Osteoblast (primary cell): ENCODE results near the gene ADGRA1. TPM values are rescaled to one million over a fixed set of nuclear protein-coding genes. Genes with fewer than 3 reads are reported as not detected.

Experiments used
- DNase-seq: peaks from one replicate; pipeline ENCODE4 v3.0.0; 2011; ENCODE audit warnings: low spot score, mixed read lengths; ENCODE audit not compliant: insufficient read length; ENCODE audit errors: missing footprints
- H2AFZ ChIP-seq: 2 replicates; pipeline ENCODE4 v1.6.0; 2011; ENCODE audit warnings: mild to moderate bottlenecking, low read length
- H3K27ac ChIP-seq: 2 replicates; pipeline ENCODE4 v1.5.1; 2011; ENCODE audit warnings: mild to moderate bottlenecking, low read depth, low read length, moderate library complexity
- H3K27me3 ChIP-seq: 2 replicates; pipeline ENCODE4 v1.6.0; 2012; ENCODE audit warnings: mild to moderate bottlenecking, control low read depth, inconsistent platforms, low read length, moderate library complexity; ENCODE audit not compliant: insufficient read depth
- H3K36me3 ChIP-seq: 2 replicates; pipeline ENCODE4 v1.5.1; 2011; ENCODE audit warnings: mild to moderate bottlenecking, low read length, control low read depth, moderate library complexity; ENCODE audit not compliant: insufficient read depth
- H3K4me1 ChIP-seq: 2 replicates; pipeline ENCODE4 v1.5.1; 2011; ENCODE audit warnings: mild to moderate bottlenecking, low read length, control low read depth, moderate library complexity; ENCODE audit not compliant: insufficient read depth
- H3K4me2 ChIP-seq: 2 replicates; pipeline ENCODE4 v1.6.0; 2011; ENCODE audit warnings: mild to moderate bottlenecking, low read length; ENCODE audit not compliant: insufficient read depth
- H3K4me3 ChIP-seq: fragments of 200-600 bp; sonication (generic); 3 replicates; pipeline ENCODE4 v1.5.1; 2012; ENCODE audit warnings: mild to moderate bottlenecking, low read length, inconsistent platforms; ENCODE audit not compliant: insufficient read depth
- H3K79me2 ChIP-seq: 2 replicates; pipeline ENCODE4 v1.6.0; 2012; ENCODE audit warnings: mild to moderate bottlenecking, low read length, control low read depth, inconsistent platforms; ENCODE audit not compliant: insufficient read depth
- H3K9me3 ChIP-seq: 2 replicates; pipeline ENCODE4 v1.5.1; 2011; ENCODE audit warnings: low read depth, low read length, control low read depth
- H4K20me1 ChIP-seq: 2 replicates; pipeline ENCODE4 v1.6.0; 2012; ENCODE audit warnings: mild to moderate bottlenecking, low read length, control low read depth; ENCODE audit not compliant: insufficient read depth
- CTCF ChIP-seq: IDR thresholded peaks from 2 replicates; pipeline ENCODE4 v1.5.1; 2011; ENCODE audit warnings: mild to moderate bottlenecking, low read depth, low read length, moderate library complexity; ENCODE audit errors: extremely low read depth
- total RNA-seq: library from RNA; depleted of rRNA; stranded (reverse); fragments of >200 nt; gene quantifications from 2 replicates; pipeline ENCODE4 v1.2.3, GENCODE V29; 2012

Gene ADGRA1
- total RNA-seq, 1 donor = not detected

- no peaks in the 10 kb centered on the region for H3K4me1 ChIP-seq
- H3K4me2 ChIP-seq = no peak overlapping the region
- H3K9me3 ChIP-seq = no peaks in the 10 kb centered on the region
- no peaks in the 10 kb centered on the region for H4K20me1 ChIP-seq
- no peak overlapping the region for H2AFZ ChIP-seq
- no peak overlapping the region for H3K4me3 ChIP-seq
- no peak overlapping the region for H3K27ac ChIP-seq
- H3K79me2 ChIP-seq = no peaks in the 10 kb centered on the region
- no peak for DNase-seq
- no peak for TF ChIP-seq CTCF
- H3K36me3 ChIP-seq = no peaks in the 10 kb centered on the region
- H3K27me3 ChIP-seq = no peaks in the 10 kb centered on the region
Measured at GRCh38 chr10:133056001-133056400, 31.7 kb upstream of the ADGRA1 start.

GRCh38 chr10:133056651-133057178 lies 31.0 kb upstream of the ADGRA1 start:
- TF ChIP-seq CTCF = no peak
- Histone ChIP-seq H3K79me2 (no peaks in the 10 kb centered on the region), H3K9me3 (no peaks in the 10 kb centered on the region), H3K36me3 (no peaks in the 10 kb centered on the region), H3K4me2 (no peak overlapping the region), H3K4me1 (no peaks in the 10 kb centered on the region), H3K4me3 (no peak overlapping the region), H3K27me3 (no peaks in the 10 kb centered on the region), H4K20me1 (no peaks in the 10 kb centered on the region), H3K27ac (no peak overlapping the region), H2AFZ (no peak overlapping the region)
- no peak for DNase-seq

GRCh38 chr10:133058331-133059092 lies 29.2 kb upstream of the ADGRA1 start:
- peak; percentile 88 for DNase-seq
- Histone ChIP-seq H3K4me3 (no peak overlapping the region), H3K4me2 (no peak overlapping the region), H2AFZ (no peak overlapping the region), H3K79me2 (no peaks in the 10 kb centered on the region), H3K4me1 (no peaks in the 10 kb centered on the region), H3K36me3 (no peaks in the 10 kb centered on the region), H3K27me3 (no peaks in the 10 kb centered on the region), H4K20me1 (no peaks in the 10 kb centered on the region), H3K9me3 (no peaks in the 10 kb centered on the region), H3K27ac (no peak overlapping the region)
- TF ChIP-seq CTCF = no peak

- H3K4me1 ChIP-seq = no peaks in the 10 kb centered on the region
- H3K4me2 ChIP-seq = no peak overlapping the region
- no peak for DNase-seq
- H3K79me2 ChIP-seq = no peaks in the 10 kb centered on the region
- no peaks in the 10 kb centered on the region for H3K27me3 ChIP-seq
- H2AFZ ChIP-seq = no peak overlapping the region
- no peak overlapping the region for H3K27ac ChIP-seq
- H4K20me1 ChIP-seq = no peaks in the 10 kb centered on the region
- no peaks in the 10 kb centered on the region for H3K9me3 ChIP-seq
- H3K4me3 ChIP-seq = no peak overlapping the region
- no peak for TF ChIP-seq CTCF
- no peaks in the 10 kb centered on the region for H3K36me3 ChIP-seq
Measured at GRCh38 chr10:133059093-133059470, 28.6 kb upstream of the ADGRA1 start.
